Smooth muscle cell of the coronary artery (primary cell): ENCODE data around the gene AAGAB. TPM values are rescaled to one million over a fixed set of nuclear protein-coding genes. Genes with fewer than 3 reads are reported as not detected.

Experiments
- total RNA-seq: library from RNA; depleted of rRNA; stranded (reverse); fragments of >200 nt; gene quantifications from 2 replicates; pipeline ENCODE4 v1.2.3, GENCODE V29; 2014; ENCODE audit warnings: low replicate concordance

The AAGAB gene, protein sequence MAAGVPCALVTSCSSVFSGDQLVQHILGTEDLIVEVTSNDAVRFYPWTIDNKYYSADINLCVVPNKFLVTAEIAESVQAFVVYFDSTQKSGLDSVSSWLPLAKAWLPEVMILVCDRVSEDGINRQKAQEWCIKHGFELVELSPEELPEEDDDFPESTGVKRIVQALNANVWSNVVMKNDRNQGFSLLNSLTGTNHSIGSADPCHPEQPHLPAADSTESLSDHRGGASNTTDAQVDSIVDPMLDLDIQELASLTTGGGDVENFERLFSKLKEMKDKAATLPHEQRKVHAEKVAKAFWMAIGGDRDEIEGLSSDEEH
- 42.6 and 49.0 TPM in 2 replicates for total RNA-seq

DNA sequence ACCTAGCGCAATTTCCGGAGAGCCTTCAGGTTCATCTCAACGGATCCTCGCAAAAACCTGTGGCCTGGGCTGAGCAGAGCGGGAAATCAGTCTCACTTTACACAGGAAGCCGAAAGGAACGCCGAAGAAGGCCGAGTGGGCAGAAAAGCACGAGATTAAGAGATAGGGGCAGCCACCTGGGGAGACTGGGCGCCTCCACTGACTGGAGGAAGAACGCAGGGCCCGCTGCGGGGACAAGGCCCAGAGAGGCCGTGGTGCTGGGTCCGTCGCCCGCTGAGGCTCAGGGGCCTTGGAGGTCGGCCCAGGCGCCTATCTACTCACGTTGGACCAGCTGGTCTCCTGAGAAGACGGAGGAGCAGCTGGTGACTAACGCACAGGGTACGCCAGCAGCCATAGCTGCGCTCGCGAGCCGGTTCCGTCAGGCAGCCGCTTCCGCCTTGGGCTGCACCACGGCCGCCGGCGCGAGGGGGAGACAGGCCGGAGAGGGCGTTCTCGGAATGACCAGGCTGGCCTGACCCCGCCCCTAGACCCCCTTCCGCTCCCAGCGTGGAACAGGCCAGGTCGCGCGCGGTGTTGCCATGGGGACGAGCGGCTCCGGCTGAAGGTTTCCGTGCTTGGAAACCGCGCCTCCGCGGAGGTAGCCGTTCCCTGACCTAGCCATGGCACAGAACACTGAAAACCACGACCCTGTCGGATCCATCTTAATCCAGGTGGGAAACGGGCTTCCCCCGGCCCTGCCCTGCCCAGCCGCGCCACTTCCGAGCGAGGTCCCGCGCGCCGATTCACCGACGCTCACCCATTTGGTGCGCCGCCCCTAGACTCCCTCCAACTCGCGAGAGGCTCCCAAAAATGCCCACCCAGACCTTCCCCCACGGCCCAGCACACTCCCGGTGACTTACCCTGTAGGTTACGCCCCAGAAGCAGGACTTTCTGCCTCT, at the start of gene AAGAB, which contains the start of gene IQCH:
Gene AAGAB, minus strand, starts transcription at position 424 of the 938 bp plus-strand sequence. Its CDS starts 30 bp downstream, at position 394.
Gene IQCH, plus strand, starts transcription at position 549 of the 938 bp plus-strand sequence. Its CDS starts 111 bp downstream, at position 660.

Other genes with a start within 250 kb of the AAGAB start
- gene SMAD3, start 189.1 kb downstream of the AAGAB start, total RNA-seq, result 16.3 and 35.7 TPM in 2 replicates
- 1.3 and 2.1 TPM in 2 replicates for gene IQCH, start 125 bp upstream of the AAGAB start, total RNA-seq